Measurements from ENCODE around the gene HSF4. TPM values are rescaled to one million over a fixed set of nuclear protein-coding genes. Genes with fewer than 3 reads are reported as not detected.
A peak's percentile ranks its signal among the peaks of the same experiment; 100 is the strongest.

The HSF4 gene
- total RNA-seq, 1 experiment from 2014 or later = 1.2 TPM

DNA sequence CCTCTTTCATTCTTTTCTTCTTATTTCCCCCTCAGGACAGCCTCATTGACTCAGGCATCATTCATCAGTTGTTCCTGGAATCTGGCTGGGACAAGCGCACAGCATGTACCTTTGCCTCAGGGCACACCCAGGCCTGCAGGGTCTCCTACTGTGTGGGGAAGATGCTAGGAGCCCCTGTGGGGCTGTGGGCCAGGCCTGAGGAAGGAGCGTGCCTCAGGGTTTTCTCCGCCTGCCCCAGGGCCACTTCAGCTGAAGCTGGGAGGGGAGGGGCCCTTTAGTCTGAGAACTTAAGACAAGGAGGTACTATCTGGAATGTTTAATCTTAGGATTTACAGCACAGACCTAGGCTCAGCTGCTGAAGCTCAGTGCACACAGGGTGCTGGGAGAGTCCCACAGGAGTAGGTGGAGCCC, 42.3 kb downstream of the HSF4 start:
- Histone ChIP-seq H3K14ac (ENCODE audit: insufficient read depth, low read length) (no peak overlapping the region), H2AK5ac (ENCODE audit: insufficient read length, low read length) (no peak overlapping the region), H4K5ac (ENCODE audit: insufficient read length, low read depth, low read length) (no peak overlapping the region), H2BK20ac (ENCODE audit: low read depth, low read length, poor library complexity, severe bottlenecking) (no peak overlapping the region), H2AFZ (ENCODE audit: low read length) (no peak overlapping the region), H4K20me1 (ENCODE audit: control insufficient read depth, insufficient read depth, insufficient read length) (no peaks in the 10 kb centered on the region), H2BK5ac (ENCODE audit: insufficient read length, low read length) (no peak overlapping the region), H3T11ph (ENCODE audit: low read length) (no peak overlapping the region), H4K8ac (replicated peaks; ENCODE audit: insufficient read length, low read depth, low read length) (no peak overlapping the region), H3K79me1 (ENCODE audit: insufficient read depth, low read depth, low read length, poor library complexity, severe bottlenecking) (no peaks in the 10 kb centered on the region), H3K9ac (ENCODE audit: extremely low read depth, insufficient read length, low read length) (no peak overlapping the region), H3K23me2 (ENCODE audit: insufficient read length, low read depth, low read length, poor library complexity, severe bottlenecking) (no peaks in the 10 kb centered on the region), H2BK15ac (ENCODE audit: low read depth, low read length) (no peak overlapping the region; the same call in 1 of the 2 replicates), H3K23ac (ENCODE audit: insufficient read length, low read depth, low read length) (no peak overlapping the region), H2BK12ac (ENCODE audit: insufficient read length, low read depth, low read length) (no peak overlapping the region), H2BK120ac (ENCODE audit: low read depth, low read length, poor library complexity, severe bottlenecking) (no peak overlapping the region), H3K56ac (ENCODE audit: insufficient read length, low read depth, low read length) (no peak overlapping the region), H3K18ac (ENCODE audit: insufficient read length, low read depth, low read length) (no peak overlapping the region), H3K4me2 (ENCODE audit: insufficient read depth, insufficient read length, low read length) (no peak overlapping the region), H3K79me2 (ENCODE audit: insufficient read depth, low read length) (no peaks in the 10 kb centered on the region), H3K4me1 (ENCODE audit: insufficient read depth, low read length) (no peaks in the 10 kb centered on the region), H3K27ac (ENCODE audit: insufficient read length, low read depth, low read length) (no peak overlapping the region), H3K9me3 (ENCODE audit: control insufficient read depth, low read depth, low read length) (no peaks in the 10 kb centered on the region), H3K27me3 (ENCODE audit: insufficient read depth, low read length) (no peaks in the 10 kb centered on the region; the same call in 1 of the 2 replicates), H3K4ac (ENCODE audit: low read depth, low read length) (no peak overlapping the region), H4K91ac (ENCODE audit: insufficient read length, low read depth, low read length) (no peak overlapping the region)
- TF ChIP-seq, protein P1, sequence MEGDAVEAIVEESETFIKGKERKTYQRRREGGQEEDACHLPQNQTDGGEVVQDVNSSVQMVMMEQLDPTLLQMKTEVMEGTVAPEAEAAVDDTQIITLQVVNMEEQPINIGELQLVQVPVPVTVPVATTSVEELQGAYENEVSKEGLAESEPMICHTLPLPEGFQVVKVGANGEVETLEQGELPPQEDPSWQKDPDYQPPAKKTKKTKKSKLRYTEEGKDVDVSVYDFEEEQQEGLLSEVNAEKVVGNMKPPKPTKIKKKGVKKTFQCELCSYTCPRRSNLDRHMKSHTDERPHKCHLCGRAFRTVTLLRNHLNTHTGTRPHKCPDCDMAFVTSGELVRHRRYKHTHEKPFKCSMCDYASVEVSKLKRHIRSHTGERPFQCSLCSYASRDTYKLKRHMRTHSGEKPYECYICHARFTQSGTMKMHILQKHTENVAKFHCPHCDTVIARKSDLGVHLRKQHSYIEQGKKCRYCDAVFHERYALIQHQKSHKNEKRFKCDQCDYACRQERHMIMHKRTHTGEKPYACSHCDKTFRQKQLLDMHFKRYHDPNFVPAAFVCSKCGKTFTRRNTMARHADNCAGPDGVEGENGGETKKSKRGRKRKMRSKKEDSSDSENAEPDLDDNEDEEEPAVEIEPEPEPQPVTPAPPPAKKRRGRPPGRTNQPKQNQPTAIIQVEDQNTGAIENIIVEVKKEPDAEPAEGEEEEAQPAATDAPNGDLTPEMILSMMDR (conservative IDR thresholded peaks at IDR 0.05) = no peak
- no peaks in the 10 kb centered on the region for H3K9me3 Mint-ChIP-seq
- peaks cover 10 to 12% of the 10 kb centered on the region in 2 experiments; a peak in 3 of 4 replicates for H3K4me1 Mint-ChIP-seq
- DNase-seq = no peak
- peak overlapping the region in 1 of 3 experiments; percentile 23; a peak in 1 of 7 replicates for H3K27ac Mint-ChIP-seq
- no peak overlapping the region for H3K4me3 Mint-ChIP-seq
- peaks cover 0 to 12% (median 0%) of the 10 kb centered on the region in 3 experiments; a peak in 2 of 7 replicates for H3K36me3 Mint-ChIP-seq (ENCODE audit: insufficient read depth in 1 of 3, low read depth in 3 of 3)
- peaks cover 12% of the 10 kb centered on the region for H3K27me3 Mint-ChIP-seq (ENCODE audit: low read depth)
- no CpG with 5 or more reads among the region's 3 CpGs for WGBS (ENCODE audit: extremely low coverage, insufficient read length, low lambda C conversion rate)

Data from H9 (cell line).